GM23338 (cell line): Measurements from ENCODE around the gene SEMA3E.

Source experiments
- CREB1 ChIP-seq: fragments of 250-450 bp; sonication (Bioruptor Pico); IDR thresholded peaks from 2 replicates; pipeline ENCODE4 v1.5.0; 2020; ENCODE audit warnings: low read depth, mild to moderate bottlenecking, moderate library complexity
- CTCF ChIP-seq, 2 experiments: fragments of 200-600 bp in 1 of 2; sonication (generic) in 1 of 2; conservative IDR thresholded peaks; 2 replicates each; pipeline versions ENCODE4 v1.5.1 to v1.6.1; 2016 to 2017; ENCODE audit warnings: antibody characterized with exemption in 2 of 2, low read depth in 2 of 2, mild to moderate bottlenecking in 2 of 2, moderate library complexity in 1 of 2
- ETS1 ChIP-seq: IDR thresholded peaks from 2 replicates; pipeline ENCODE4 v1.6.1; 2016; ENCODE audit warnings: antibody characterized with exemption
- EZH2 ChIP-seq: fragments of 200-600 bp; sonication (generic); IDR thresholded peaks from one replicate; pipeline ENCODE4 v1.8.0; 2017; ENCODE audit warnings: antibody characterized with exemption, mild to moderate bottlenecking, low read depth; ENCODE audit not compliant: unreplicated experiment
- EZH2phosphoT487 ChIP-seq: fragments of 200-600 bp; sonication (generic); IDR thresholded peaks from one replicate; pipeline ENCODE4 v1.8.1; 2018; ENCODE audit warnings: antibody characterized with exemption; ENCODE audit not compliant: unreplicated experiment
- NANOG ChIP-seq: IDR thresholded peaks from 2 replicates; pipeline ENCODE4 v1.6.1; 2016; ENCODE audit warnings: antibody characterized with exemption, borderline replicate concordance
- POLR2AphosphoS5 ChIP-seq: IDR thresholded peaks from 2 replicates; pipeline ENCODE4 v1.6.1; 2016; ENCODE audit warnings: antibody characterized with exemption, low read depth
- REST ChIP-seq: IDR thresholded peaks from one replicate; pipeline ENCODE4 v1.6.1; 2018; ENCODE audit warnings: antibody characterized with exemption; ENCODE audit not compliant: unreplicated experiment
- STAT1 ChIP-seq: IDR thresholded peaks from one replicate; pipeline ENCODE4 v1.6.1; 2016; ENCODE audit warnings: antibody characterized with exemption; ENCODE audit not compliant: unreplicated experiment

- TF ChIP-seq CTCF (conservative IDR thresholded peaks at IDR 0.05; ENCODE audit: low read depth in 2 of 2) (no peak), EZH2 (no peak), EZH2phosphoT487 (no peak), POLR2AphosphoS5 (no peak), ETS1 (no peak), REST (no peak), CREB1 (CRISPR knock-in tag) (no peak), STAT1 (no peak), NANOG (no peak)
Observed at GRCh38 chr7:83478616-83479015, 170.3 kb downstream of the SEMA3E start.
